H1 (cell line): ENCODE results near the gene SKP1. TPM values are rescaled to one million over a fixed set of nuclear protein-coding genes. Genes with fewer than 3 reads are reported as not detected.

Source experiments
- CTCF ChIA-PET: fragments of 300-600 bp; sonication (Branson Sonifier 250); formaldehyde crosslinking; loops from one replicate; lab custom pipeline; 2021; ENCODE audit not compliant: partially characterized antibody; lab: Charles Lee
- POLR2A ChIA-PET: fragments of 300-600 bp; sonication (Branson Sonifier 250); formaldehyde crosslinking; loops from one replicate; lab custom pipeline; 2021; ENCODE audit warnings: inconsistent platforms; ENCODE audit not compliant: partially characterized antibody; lab: Charles Lee
- DNase-seq, 2 experiments: peaks; one replicate each; pipeline versions ENCODE4 v3.0.0 to v3.0.0-alpha.2; 2010 to 2022; ENCODE audit warnings: low spot score in 2 of 2, low read depth in 1 of 2, mixed read lengths in 1 of 2
- FAIRE-seq: peaks from 2 replicates; lab custom pipeline; 2011; peaks lifted over from hg19 to GRCh38; lab: Jason Lieb, UNC
- H2AFZ ChIP-seq: 2 replicates; pipeline ENCODE4 v1.8.1; 2012; ENCODE audit warnings: low read length, inconsistent platforms
- H2AK5ac ChIP-seq: 2 replicates; pipeline ENCODE4 v1.6.1; 2013; ENCODE audit warnings: low read depth, low read length
- H2BK120ac ChIP-seq: replicated peaks from 2 replicates; pipeline ENCODE3; 2013; ENCODE audit warnings: low read depth, low read length, inconsistent platforms
- H2BK12ac ChIP-seq: 2 replicates; pipeline ENCODE4 v1.6.1; 2013; ENCODE audit warnings: low read depth, low read length
- H2BK15ac ChIP-seq: 2 replicates; pipeline ENCODE4 v1.6.1; 2013; ENCODE audit warnings: low read length
- H2BK20ac ChIP-seq: 2 replicates; pipeline ENCODE4 v1.6.1; 2013; ENCODE audit warnings: low read length
- H2BK5ac ChIP-seq: 2 replicates; pipeline ENCODE4 v1.6.1; 2013; ENCODE audit warnings: low read depth, low read length
- H3K14ac ChIP-seq: 2 replicates; pipeline ENCODE4 v1.6.1; 2013; ENCODE audit warnings: inconsistent platforms; ENCODE audit not compliant: insufficient read length
- H3K18ac ChIP-seq: 2 replicates; pipeline ENCODE4 v1.6.1; 2013; ENCODE audit warnings: low read length; ENCODE audit errors: extremely low read depth
- H3K23ac ChIP-seq: 2 replicates; pipeline ENCODE4 v1.6.1; 2013; ENCODE audit warnings: inconsistent platforms; ENCODE audit not compliant: insufficient read length
- H3K23me2 ChIP-seq: 2 replicates; pipeline ENCODE4 v1.6.1; 2013; ENCODE audit warnings: low read depth, low read length
- H3K27ac ChIP-seq: 2 replicates; pipeline ENCODE4 v1.6.1; 2011; ENCODE audit warnings: low read depth, low read length, inconsistent platforms
- H3K27me3 ChIP-seq, 4 experiments: replicated peaks in 1 of 4; 1 replicate in 1 of 4; 2 replicates in 3 of 4; pipeline versions ENCODE4 v1.6.1 to v1.8.1; 2011 to 2013; ENCODE audit warnings: low read length in 3 of 4, mild to moderate bottlenecking in 3 of 4, inconsistent platforms in 2 of 4, mixed read lengths in 2 of 4, moderate library complexity in 1 of 4; ENCODE audit not compliant: control insufficient read depth in 3 of 4, insufficient read depth in 3 of 4; ENCODE audit errors: extremely low read depth in 1 of 4
- H3K36me3 ChIP-seq, 4 experiments: 2 replicates each; pipeline versions ENCODE4 v1.6.1 to v1.8.1; 2011 to 2013; ENCODE audit warnings: mild to moderate bottlenecking in 4 of 4, low read length in 3 of 4, moderate library complexity in 2 of 4, control low read depth in 1 of 4, inconsistent platforms in 1 of 4; ENCODE audit not compliant: insufficient read depth in 4 of 4, control insufficient read depth in 2 of 4
- H3K4ac ChIP-seq: replicated peaks from 2 replicates; pipeline ENCODE3; 2013; ENCODE audit warnings: low read length, low read depth, mixed read lengths, inconsistent platforms; ENCODE audit not compliant: insufficient read length
- H3K4me1 ChIP-seq, 4 experiments: replicated peaks in 1 of 4; 1 replicate in 1 of 4; 2 replicates in 3 of 4; pipeline versions ENCODE4 v1.6.1 to v1.8.1; 2011 to 2013; ENCODE audit warnings: low read length in 3 of 4, inconsistent platforms in 2 of 4, mixed read lengths in 1 of 4; ENCODE audit not compliant: insufficient read depth in 4 of 4, control insufficient read depth in 3 of 4
- H3K4me2 ChIP-seq, 2 experiments: 2 replicates each; pipeline versions ENCODE4 v1.6.1 to v1.8.1; 2011 to 2013; ENCODE audit warnings: low read depth in 2 of 2, low read length in 2 of 2, control low read depth in 1 of 2, inconsistent platforms in 1 of 2, mild to moderate bottlenecking in 1 of 2; ENCODE audit not compliant: insufficient read depth in 1 of 2
- H3K4me3 ChIP-seq, 4 experiments: fragments of 200-600, 300-600 bp in 1 of 4; sonication (generic), shearing (Covaris generic), sonication (Bioruptor Twin) in 1 of 4; 2 replicates each; pipeline versions ENCODE4 v1.5.1 to v1.8.1; 2011 to 2016; ENCODE audit warnings: low read length in 4 of 4, low read depth in 3 of 4, control low read depth in 2 of 4, inconsistent platforms in 2 of 4, mild to moderate bottlenecking in 2 of 4, mixed read lengths in 1 of 4, moderate library complexity in 1 of 4; ENCODE audit not compliant: insufficient read depth in 2 of 4; ENCODE audit errors: extremely low read depth in 1 of 4
- H3K56ac ChIP-seq: replicated peaks from 2 replicates; pipeline ENCODE3; 2013; ENCODE audit warnings: low read depth, mild to moderate bottlenecking, mixed read lengths, low read length, inconsistent platforms; ENCODE audit not compliant: insufficient read length
- H3K79me1 ChIP-seq: 2 replicates; pipeline ENCODE4 v1.6.1; 2013; ENCODE audit warnings: low read depth, low read length, control low read depth
- H3K79me2 ChIP-seq, 2 experiments: 2 replicates each; pipeline versions ENCODE4 v1.6.1 to v1.8.1; 2012 to 2013; ENCODE audit warnings: low read length in 2 of 2, mild to moderate bottlenecking in 2 of 2, inconsistent platforms in 1 of 2; ENCODE audit not compliant: insufficient read depth in 2 of 2, control insufficient read depth in 1 of 2
- H3K9ac ChIP-seq, 4 experiments: replicated peaks in 1 of 4; 1 replicate in 1 of 4; 2 replicates in 3 of 4; pipeline versions ENCODE4 v1.6.1 to v1.8.1; 2011 to 2013; ENCODE audit warnings: low read depth in 3 of 4, low read length in 3 of 4, control low read depth in 2 of 4, mild to moderate bottlenecking in 2 of 4, moderate library complexity in 2 of 4, inconsistent platforms in 1 of 4; ENCODE audit errors: extremely low read depth in 1 of 4
- H3K9me3 ChIP-seq, 2 experiments: 2 replicates each; pipeline versions ENCODE4 v1.6.1 to v1.8.1; 2012 to 2013; ENCODE audit warnings: mild to moderate bottlenecking in 2 of 2, moderate library complexity in 2 of 2, control low read depth in 1 of 2, inconsistent platforms in 1 of 2, low read depth in 1 of 2, low read length in 1 of 2, mixed read lengths in 1 of 2; ENCODE audit not compliant: insufficient read depth in 2 of 2
- H4K20me1 ChIP-seq, 2 experiments: replicated peaks in 1 of 2; 2 replicates each; pipeline versions ENCODE3 to v1.8.1; 2011 to 2013; ENCODE audit warnings: inconsistent platforms in 2 of 2, low read length in 2 of 2, mild to moderate bottlenecking in 1 of 2; ENCODE audit not compliant: insufficient read depth in 2 of 2, control insufficient read depth in 1 of 2
- H4K5ac ChIP-seq: 2 replicates; pipeline ENCODE4 v1.6.1; 2013; ENCODE audit warnings: low read length, low read depth, mixed read lengths, inconsistent platforms; ENCODE audit not compliant: insufficient read length
- H4K8ac ChIP-seq: 2 replicates; pipeline ENCODE4 v1.8.0; 2013; ENCODE audit warnings: mild to moderate bottlenecking, moderate library complexity, low read length, inconsistent platforms; ENCODE audit not compliant: insufficient read depth; ENCODE audit errors: extremely low read depth
- H4K91ac ChIP-seq: replicated peaks from 2 replicates; pipeline ENCODE3; 2013; ENCODE audit warnings: low read length, mixed read lengths, inconsistent platforms; ENCODE audit not compliant: insufficient read length
- KDM5A ChIP-seq: fragments of 200-600 bp; IDR thresholded peaks from 2 replicates; pipeline ENCODE4 v1.7.1; 2012; ENCODE audit warnings: mild to moderate bottlenecking, low read length, inconsistent platforms, mixed read lengths
- WGBS, 2 experiments: shearing (Covaris generic) in 1 of 2; methylation state at CpG; one replicate each; pipeline versions ENCODE4 v1.1.6 to v1.1.7; 2013 to 2015; ENCODE audit warnings: low lambda C conversion rate in 2 of 2, mixed read lengths in 2 of 2, inconsistent platforms in 1 of 2, low coverage in 1 of 2, missing lambda C conversion rate in 1 of 2; ENCODE audit not compliant: insufficient replicate concordance in 2 of 2, insufficient coverage in 1 of 2, insufficient read length in 1 of 2; ENCODE audit errors: extremely low coverage in 1 of 2, missing lambda C conversion rate in 1 of 2; 5-methylcytosine and 5-hydroxymethylcytosine counted together
- polyA plus RNA-seq, 7 experiments: library from polyadenylated mRNA; depleted of rRNA in 3 of 7; stranded (reverse) in 5 of 7; unstranded in 2 of 7; fragments of >200 nt in 5 of 7; fragments of 200-250 nt in 2 of 7; gene quantifications; 1 replicate in 5 of 7; 2 replicates in 1 of 7; 4 replicates in 1 of 7; pipeline versions ENCODE4 v1.2.1 to v1.2.3, GENCODE V29; 2011 to 2013; ENCODE audit warnings: missing spikeins in 2 of 7, mixed read lengths in 2 of 7
- total RNA-seq: library from RNA; stranded (reverse); fragmentation: NEBNext Ultra II Directional; extraction: Animal tissue kit (Norgen Biotek cat#: 25700); gene quantifications from 2 replicates; pipeline ENCODE4 v1.2.1, GENCODE V29; 2021

Gene SKP1
- total and polyA plus RNA-seq, 2 of the 8 experiments (the other 6 are each of a cell fraction or from before 2014, with no cell fraction given), result 163 to 332 TPM

GRCh38 chr5:134116789-134117761 is 59.7 kb downstream of the SKP1 start:
- no peak overlapping the region for H3K56ac ChIP-seq
- H3K36me3 ChIP-seq, result peaks cover 0 to 2% (median 0%) of the 10 kb centered on the region in 4 experiments; a peak in 1 of 8 replicates
- CTCF ChIA-PET, result interaction anchor here (1.0 to 21.7 kb wide), 5 partner anchors 8 to 27 kb away, joined by 4 to 270 read pairs (median 5); no protein-coding TSS in a partner anchor
- peaks cover 0 to 15% (median 9%) of the 10 kb centered on the region in 4 experiments; a peak in 6 of 7 replicates for H3K4me1 ChIP-seq
- H3K23me2 ChIP-seq, result peaks cover 10% of the 10 kb centered on the region; the same call in 1 of the 2 replicates
- no peak overlapping the region for H3K4me3 ChIP-seq
- H2AK5ac ChIP-seq, result no peak overlapping the region
- no peak overlapping the region for H2AFZ ChIP-seq
- H3K18ac ChIP-seq, result no peak overlapping the region
- no peak overlapping the region for H3K9ac ChIP-seq
- H2BK20ac ChIP-seq, result no peak overlapping the region
- no peak overlapping the region for H2BK120ac ChIP-seq
- no peak for FAIRE-seq
- H2BK5ac ChIP-seq, result no peak overlapping the region
- no peak overlapping the region for H3K27ac ChIP-seq
- peaks cover 16 to 23% (median 21%) of the 10 kb centered on the region in 4 experiments for H3K27me3 ChIP-seq
- H3K14ac ChIP-seq, result no peak overlapping the region
- no peak overlapping the region for H4K91ac ChIP-seq
- 84% methylated on average over 12 of the region's 12 CpGs; no CpG with 5 or more reads in 1 of the 2 experiments for WGBS, 2 experiments
- no peak overlapping the region for H4K5ac ChIP-seq
- no peaks in the 10 kb centered on the region; the same call in 1 of the 2 replicates for H3K79me1 ChIP-seq
- no peak overlapping the region for H3K4me2 ChIP-seq
- POLR2A ChIA-PET, result interaction anchor here (2.8 kb wide), 1 partner anchor 12 kb away, joined by 15 read pairs; no protein-coding TSS in a partner anchor
- H4K20me1 ChIP-seq, result peaks cover 3 to 14% of the 10 kb centered on the region in 2 experiments
- TF ChIP-seq KDM5A, result no peak
- no peaks in the 10 kb centered on the region for H3K79me2 ChIP-seq
- H2BK12ac ChIP-seq, result no peak overlapping the region
- H2BK15ac ChIP-seq, result no peak overlapping the region
- H3K4ac ChIP-seq, result no peak overlapping the region
- H3K9me3 ChIP-seq, result no peaks in the 10 kb centered on the region
- H3K23ac ChIP-seq, result no peak overlapping the region
- DNase-seq, result no peak
- H4K8ac ChIP-seq, result no peak overlapping the region
